Measurements from ENCODE around the gene SLC23A1. TPM values are rescaled to one million over a fixed set of nuclear protein-coding genes. Genes with fewer than 3 reads are reported as not detected.

SLC23A1 gene
- total RNA-seq, 3 donors from 2014 or later (not counting 1 experiment from before 2014, with no cell fraction given): not detected

DNA sequence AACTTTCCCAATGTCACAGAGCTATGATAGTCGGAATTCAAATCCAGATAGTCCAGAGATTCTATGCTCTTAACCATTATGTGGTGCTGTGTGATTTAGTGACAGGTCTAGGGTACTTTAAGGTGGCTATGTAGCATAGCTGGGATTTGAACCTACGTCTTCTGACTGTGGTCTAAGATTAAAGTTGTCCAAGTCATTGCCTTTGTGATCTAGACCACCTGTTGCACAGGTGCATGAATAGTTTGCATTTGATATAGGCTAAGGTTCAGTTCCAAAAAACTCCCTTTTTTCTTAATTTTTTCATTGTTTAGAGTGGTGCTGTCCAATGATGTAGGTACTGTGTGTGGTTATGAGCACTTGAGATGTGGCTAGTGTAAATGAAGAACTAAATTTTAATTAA is 38.9 kb downstream of the SLC23A1 start:
- Histone ChIP-seq H3K27ac (ENCODE audit: low read length) (no peak overlapping the region), H3K4me1 (ENCODE audit: control insufficient read depth, insufficient read depth, low read length) (peaks cover 28% of the 10 kb centered on the region), H3K4me3 (ENCODE audit: low read length) (no peak overlapping the region), H3K36me3 (ENCODE audit: control insufficient read depth, insufficient read depth, low read length) (peaks cover 4% of the 10 kb centered on the region), H3K27me3 (ENCODE audit: control insufficient read depth, insufficient read depth, low read length) (no peaks in the 10 kb centered on the region), H3K9me3 (ENCODE audit: control insufficient read depth, insufficient read depth, low read length) (no peaks in the 10 kb centered on the region)
- DNase-seq (no peak), ATAC-seq (no peak)
- H3K9me3 Mint-ChIP-seq: no peaks in the 10 kb centered on the region
- H3K36me3 Mint-ChIP-seq: no peaks in the 10 kb centered on the region
- peaks cover 47 to 53% of the 10 kb centered on the region in 2 donors for H3K4me1 Mint-ChIP-seq
- peak overlapping the region; percentile 10 for H3K4me3 Mint-ChIP-seq
- peak overlapping the region; percentile 27 to 32 for H3K27ac Mint-ChIP-seq
- no peaks in the 10 kb centered on the region for H3K27me3 Mint-ChIP-seq (ENCODE audit: low read depth in 2 of 2)
- intact Hi-C loops (cut with micrococcal nuclease): loop anchor here (5.0 kb wide), 1 partner anchor 72 kb away; no protein-coding TSS in a partner anchor
- WGBS (ENCODE audit: insufficient coverage): 97% methylated on average over 2 of the region's 2 CpGs
- TF ChIP-seq, protein P1, sequence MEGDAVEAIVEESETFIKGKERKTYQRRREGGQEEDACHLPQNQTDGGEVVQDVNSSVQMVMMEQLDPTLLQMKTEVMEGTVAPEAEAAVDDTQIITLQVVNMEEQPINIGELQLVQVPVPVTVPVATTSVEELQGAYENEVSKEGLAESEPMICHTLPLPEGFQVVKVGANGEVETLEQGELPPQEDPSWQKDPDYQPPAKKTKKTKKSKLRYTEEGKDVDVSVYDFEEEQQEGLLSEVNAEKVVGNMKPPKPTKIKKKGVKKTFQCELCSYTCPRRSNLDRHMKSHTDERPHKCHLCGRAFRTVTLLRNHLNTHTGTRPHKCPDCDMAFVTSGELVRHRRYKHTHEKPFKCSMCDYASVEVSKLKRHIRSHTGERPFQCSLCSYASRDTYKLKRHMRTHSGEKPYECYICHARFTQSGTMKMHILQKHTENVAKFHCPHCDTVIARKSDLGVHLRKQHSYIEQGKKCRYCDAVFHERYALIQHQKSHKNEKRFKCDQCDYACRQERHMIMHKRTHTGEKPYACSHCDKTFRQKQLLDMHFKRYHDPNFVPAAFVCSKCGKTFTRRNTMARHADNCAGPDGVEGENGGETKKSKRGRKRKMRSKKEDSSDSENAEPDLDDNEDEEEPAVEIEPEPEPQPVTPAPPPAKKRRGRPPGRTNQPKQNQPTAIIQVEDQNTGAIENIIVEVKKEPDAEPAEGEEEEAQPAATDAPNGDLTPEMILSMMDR (IDR thresholded peaks at IDR 0.05): no peak

- intact Hi-C loops (cut with micrococcal nuclease): loop anchor here (2.0 to 5.0 kb wide), 2 partner anchors 47 to 71 kb away; no protein-coding TSS in a partner anchor
- ATAC-seq: no peak
- Mint-ChIP-seq H3K27me3 (ENCODE audit: low read depth in 2 of 2) (no peaks in the 10 kb centered on the region), H3K27ac (peak overlapping the region; percentile 95 to 98), H3K4me3 (peak overlapping the region; percentile 96), H3K4me1 (peaks cover 41 to 47% of the 10 kb centered on the region in 2 donors), H3K36me3 (no peaks in the 10 kb centered on the region), H3K9me3 (no peaks in the 10 kb centered on the region)
- TF ChIP-seq, protein P1 (IDR thresholded peaks at IDR 0.05): no peak
- Histone ChIP-seq H3K36me3 (ENCODE audit: control insufficient read depth, insufficient read depth, low read length) (peaks cover 4% of the 10 kb centered on the region), H3K27me3 (ENCODE audit: control insufficient read depth, insufficient read depth, low read length) (no peaks in the 10 kb centered on the region), H3K9me3 (ENCODE audit: control insufficient read depth, insufficient read depth, low read length) (no peaks in the 10 kb centered on the region), H3K27ac (ENCODE audit: low read length) (no peak overlapping the region), H3K4me3 (ENCODE audit: low read length) (no peak overlapping the region), H3K4me1 (ENCODE audit: control insufficient read depth, insufficient read depth, low read length) (peaks cover 24% of the 10 kb centered on the region)
- 90% methylated on average over 8 of the region's 9 CpGs for WGBS (ENCODE audit: insufficient coverage)
- no peak for DNase-seq
Observed at GRCh38 chr5:139343476-139343875, 39.6 kb downstream of the SLC23A1 start.

DNA sequence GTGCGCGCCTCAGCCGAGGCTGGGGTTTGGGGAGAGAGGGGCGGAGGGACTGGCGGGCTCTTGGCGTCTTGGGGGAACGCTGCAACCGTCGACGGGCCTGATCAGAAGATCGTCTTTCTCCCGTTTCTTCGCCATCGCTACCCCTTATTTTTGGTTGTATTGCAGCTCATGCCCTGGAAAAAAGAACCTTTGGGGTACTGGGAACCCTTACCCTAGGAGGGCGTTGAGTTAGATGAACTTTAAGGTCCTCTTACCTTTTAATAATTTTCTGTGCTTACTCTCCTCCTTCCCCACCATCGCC is 40.7 kb downstream of the SLC23A1 start:
- H3K9me3 Mint-ChIP-seq: no peaks in the 10 kb centered on the region
- no peaks in the 10 kb centered on the region for H3K36me3 Mint-ChIP-seq
- Histone ChIP-seq H3K27me3 (ENCODE audit: control insufficient read depth, insufficient read depth, low read length) (no peaks in the 10 kb centered on the region), H3K27ac (ENCODE audit: low read length) (peak overlapping the region; percentile 97), H3K9me3 (ENCODE audit: control insufficient read depth, insufficient read depth, low read length) (no peaks in the 10 kb centered on the region), H3K36me3 (ENCODE audit: control insufficient read depth, insufficient read depth, low read length) (peaks cover 2% of the 10 kb centered on the region), H3K4me1 (ENCODE audit: control insufficient read depth, insufficient read depth, low read length) (peaks cover 22% of the 10 kb centered on the region), H3K4me3 (ENCODE audit: low read length) (peak overlapping the region; percentile 91)
- peak overlapping the region; percentile 95 to 98 for H3K27ac Mint-ChIP-seq
- TF ChIP-seq, protein P1 (IDR thresholded peaks at IDR 0.05): no peak
- under 1% methylated on average over 15 of the region's 16 CpGs for WGBS (ENCODE audit: insufficient coverage)
- intact Hi-C loops (cut with micrococcal nuclease): loop anchor here (2.0 to 5.0 kb wide), 2 partner anchors 48 to 70 kb away; no protein-coding TSS in a partner anchor
- peak overlapping the region; percentile 96 for H3K4me3 Mint-ChIP-seq
- ATAC-seq (no peak), DNase-seq (no peak)
- no peaks in the 10 kb centered on the region for H3K27me3 Mint-ChIP-seq (ENCODE audit: low read depth in 2 of 2)
- peaks cover 41 to 47% of the 10 kb centered on the region in 2 donors for H3K4me1 Mint-ChIP-seq
